Aorta (tissue), 5 donors: ENCODE results near the gene KIF1B. TPM values are rescaled to one million over a fixed set of nuclear protein-coding genes. Genes with fewer than 3 reads are reported as not detected.
A peak's percentile ranks its signal among the peaks of the same experiment; 100 is the strongest.

ENCODE experiments used
- ATAC-seq: fragments of 200-7000 bp; cut with Tn5 transposase; one replicate; pipeline ENCODE4 v1.9.1; 2022; ENCODE audit warnings: moderate library complexity; ENCODE audit not compliant: low FRiP score
- DNase-seq, 2 donors: peaks; one replicate each; pipeline ENCODE4 v3.0.0-alpha.2; 2020
- H3K27ac ChIP-seq, 2 donors: one replicate each; pipeline ENCODE4 v1.5.1; 2013; ENCODE audit warnings: low read length in 2 of 2, mild to moderate bottlenecking in 2 of 2, moderate library complexity in 2 of 2, control low read depth in 1 of 2, inconsistent platforms in 1 of 2, low read depth in 1 of 2
- H3K27me3 ChIP-seq, 2 donors: one replicate each; pipeline ENCODE4 v1.6.1; 2013; ENCODE audit warnings: control low read depth in 1 of 2, low read length in 1 of 2, mild to moderate bottlenecking in 1 of 2, moderate library complexity in 1 of 2; ENCODE audit not compliant: insufficient read depth in 2 of 2, control insufficient read depth in 1 of 2
- H3K36me3 ChIP-seq, 2 donors: one replicate each; pipeline ENCODE4 v1.6.1; 2013; ENCODE audit warnings: control low read depth in 1 of 2, low read length in 1 of 2, mild to moderate bottlenecking in 1 of 2; ENCODE audit not compliant: insufficient read depth in 2 of 2, control insufficient read depth in 1 of 2
- H3K4me1 ChIP-seq, 2 donors: one replicate each; pipeline ENCODE4 v1.6.1; 2013; ENCODE audit warnings: low read length in 2 of 2, control low read depth in 1 of 2, mild to moderate bottlenecking in 1 of 2, moderate library complexity in 1 of 2; ENCODE audit not compliant: insufficient read depth in 2 of 2, control insufficient read depth in 1 of 2
- H3K4me3 ChIP-seq, 2 donors: one replicate each; pipeline ENCODE4 v1.5.1; 2013; ENCODE audit warnings: low read length in 2 of 2, control low read depth in 1 of 2, mild to moderate bottlenecking in 1 of 2
- H3K9me3 ChIP-seq: one replicate; pipeline ENCODE4 v1.6.1; 2013; ENCODE audit warnings: mild to moderate bottlenecking, low read length; ENCODE audit not compliant: control insufficient read depth
- WGBS, 2 donors: extraction: QIAGEN DNeasy Blood & Tissue Kit; methylation state at CpG; one replicate each; pipeline ENCODE4 v1.1.7; 2013; 5-methylcytosine and 5-hydroxymethylcytosine counted together
- intact Hi-C, 2 donors: fragments of 100-400 bp; cut with DNase I; formaldehyde crosslinking; loops; one replicate each; pipeline versions ENCODE4 v1.14.2 to v1.15.0; 2022
- polyA plus RNA-seq, 2 donors: library from polyadenylated mRNA; stranded (reverse); fragments of 200-250 nt; gene quantifications; one replicate each; pipeline ENCODE4 v1.2.3, GENCODE V29; 2013
- total RNA-seq, 2 donors: library from RNA; stranded (reverse); fragmentation: NEBNext Ultra II Directional; extraction: Animal tissue kit (Norgen Biotek cat#: 25700); gene quantifications; one replicate each; pipeline ENCODE4 v1.2.1, GENCODE V29; 2021
- donor health status: healthy with polysubstance abuse.
- donor health status: Bipolar disorder and iron deficiency.
- donor health status: DM: no; HTN: no; CAD: no.
- donor health status: DM: no; HTN: no; CAD: no.
- donor health status: DM: yes; HTN: yes; CAD: no.

Gene KIF1B
- total and polyA plus RNA-seq, 4 donors, result 7.4 to 67.6 (median 35.1) TPM

GRCh38 chr1:10328180-10328963, 118.0 kb downstream of the KIF1B start:
- Histone ChIP-seq H3K36me3 (peaks cover 0 to 10% of the 10 kb centered on the region in 2 donors), H3K4me1 (no peaks in the 10 kb centered on the region), H3K9me3 (no peaks in the 10 kb centered on the region), H3K27ac (no peak overlapping the region), H3K4me3 (no peak overlapping the region), H3K27me3 (no peaks in the 10 kb centered on the region)
- intact Hi-C loops, result no loop called here
- no peak for ATAC-seq
- 88 to 90% methylated on average over 6 of the region's 6 CpGs for WGBS, 2 donors
- no peak for DNase-seq

GRCh38 chr1:10337436-10337835, 127.1 kb downstream of the KIF1B start:
- Histone ChIP-seq H3K4me1 (no peaks in the 10 kb centered on the region), H3K27ac (no peak overlapping the region), H3K9me3 (no peaks in the 10 kb centered on the region), H3K36me3 (peaks cover 0 to 8% of the 10 kb centered on the region in 2 donors), H3K4me3 (no peak overlapping the region), H3K27me3 (no peaks in the 10 kb centered on the region)
- DNase-seq, result no peak
- 65 to 68% methylated on average over 3 of the region's 3 CpGs for WGBS, 2 donors
- intact Hi-C loops, result loop anchor here in 1 of 2 donors (1.0 to 5.0 kb wide), 2 partner anchors 127 to 460 kb away; partner anchors contain the start of gene KIF1B
- ATAC-seq, result no peak

GRCh38 chr1:10338047-10338446, 127.7 kb downstream of the KIF1B start:
- Histone ChIP-seq H3K36me3 (peaks cover 0 to 8% of the 10 kb centered on the region in 2 donors), H3K4me3 (no peak overlapping the region), H3K27me3 (no peaks in the 10 kb centered on the region), H3K4me1 (no peaks in the 10 kb centered on the region), H3K9me3 (no peaks in the 10 kb centered on the region), H3K27ac (no peak overlapping the region)
- DNase-seq, result no peak
- ATAC-seq, result peak; percentile 63
- WGBS, 2 donors, result 7 to 8% methylated on average over 2 of the region's 2 CpGs
- intact Hi-C loops, result loop anchor here in 1 of 2 donors (5.0 kb wide), 1 partner anchor 461 kb away; no protein-coding TSS in a partner anchor

GRCh38 chr1:10338611-10339010, 128.2 kb downstream of the KIF1B start:
- no peak for DNase-seq
- no peak for ATAC-seq
- no peak overlapping the region for H3K27ac ChIP-seq
- H3K9me3 ChIP-seq, result no peaks in the 10 kb centered on the region
- 73% methylated on average over 6 of the region's 6 CpGs for WGBS, 2 donors
- peaks cover 0 to 8% of the 10 kb centered on the region in 2 donors for H3K36me3 ChIP-seq
- no peaks in the 10 kb centered on the region for H3K27me3 ChIP-seq
- no peaks in the 10 kb centered on the region for H3K4me1 ChIP-seq
- intact Hi-C loops, result loop anchor here in 1 of 2 donors (5.0 kb wide), 1 partner anchor 461 kb away; no protein-coding TSS in a partner anchor
- H3K4me3 ChIP-seq, result no peak overlapping the region

GRCh38 chr1:10339036-10339567, 128.7 kb downstream of the KIF1B start:
- Histone ChIP-seq H3K27me3 (no peaks in the 10 kb centered on the region), H3K9me3 (no peaks in the 10 kb centered on the region), H3K4me1 (no peaks in the 10 kb centered on the region), H3K27ac (no peak overlapping the region), H3K36me3 (peaks cover 0 to 8% of the 10 kb centered on the region in 2 donors), H3K4me3 (no peak overlapping the region)
- intact Hi-C loops, result loop anchor here in 1 of 2 donors (5.0 kb wide), 1 partner anchor 462 kb away; no protein-coding TSS in a partner anchor
- no peak for ATAC-seq
- no peak for DNase-seq
- 69% methylated on average over 4 of the region's 4 CpGs for WGBS, 2 donors

GRCh38 chr1:10339815-10340214, 129.4 kb downstream of the KIF1B start:
- Histone ChIP-seq H3K27ac (no peak overlapping the region), H3K4me3 (no peak overlapping the region), H3K9me3 (no peaks in the 10 kb centered on the region), H3K27me3 (no peaks in the 10 kb centered on the region), H3K4me1 (no peaks in the 10 kb centered on the region), H3K36me3 (peaks cover 0 to 8% of the 10 kb centered on the region in 2 donors)
- WGBS, 2 donors, result 41 to 50% methylated on average over 5 of the region's 5 CpGs
- intact Hi-C loops, result loop anchor here in 1 of 2 donors (5.0 kb wide), 1 partner anchor 463 kb away; no protein-coding TSS in a partner anchor
- ATAC-seq, result no peak
- no peak for DNase-seq

GRCh38 chr1:10340930-10341590, 130.7 kb downstream of the KIF1B start:
- DNase-seq (no peak), ATAC-seq (no peak)
- Histone ChIP-seq H3K4me3 (no peak overlapping the region), H3K9me3 (no peaks in the 10 kb centered on the region), H3K27ac (no peak overlapping the region), H3K27me3 (no peaks in the 10 kb centered on the region), H3K36me3 (peaks cover 0 to 7% of the 10 kb centered on the region in 2 donors), H3K4me1 (no peaks in the 10 kb centered on the region)
- intact Hi-C loops, result no loop called here
- WGBS, 2 donors, result 81 to 85% methylated on average over 2 of the region's 2 CpGs

GRCh38 chr1:10347109-10347508, 136.7 kb downstream of the KIF1B start:
- Histone ChIP-seq H3K27me3 (no peaks in the 10 kb centered on the region), H3K27ac (no peak overlapping the region), H3K36me3 (peaks cover 0 to 1% of the 10 kb centered on the region in 2 donors), H3K9me3 (no peaks in the 10 kb centered on the region), H3K4me3 (no peak overlapping the region), H3K4me1 (no peaks in the 10 kb centered on the region)
- DNase-seq (no peak), ATAC-seq (no peak)
- intact Hi-C loops, result no loop called here
